ENCODE results near the gene HEPHL1.
"Not testable (repeated sequence)": the region's sequence is repeated elsewhere in the genome, so short reads cannot be mapped to it uniquely, and the experiment has no call there.

HEPHL1 gene

GRCh38 chr11:94089341-94089740 lies 68.2 kb downstream of the HEPHL1 start:
- no peak for DNase-seq

- no peak for DNase-seq
Measured at GRCh38 chr11:94090401-94090800, 69.2 kb downstream of the HEPHL1 start.

GRCh38 chr11:94091091-94091490 lies 69.9 kb downstream of the HEPHL1 start:
- DNase-seq, result no peak

GRCh38 chr11:94100253-94100652 lies 79.1 kb downstream of the HEPHL1 start:
- no peak for DNase-seq

GRCh38 chr11:94103471-94103870 lies 82.3 kb downstream of the HEPHL1 start:
- no peak for DNase-seq

GRCh38 chr11:94104734-94105133 lies 83.6 kb downstream of the HEPHL1 start:
- DNase-seq, result no peak

- DNase-seq, result no peak
Measured at GRCh38 chr11:94106716-94107115, 85.6 kb downstream of the HEPHL1 start.

GRCh38 chr11:94107363-94107762 lies 86.2 kb downstream of the HEPHL1 start:
- DNase-seq, result no peak

- DNase-seq, result no peak
Measured at GRCh38 chr11:94111241-94111640, 90.1 kb downstream of the HEPHL1 start.

- DNase-seq, result no peak
Measured at GRCh38 chr11:94111660-94112059, 90.5 kb downstream of the HEPHL1 start.

- no peak for DNase-seq
Measured at GRCh38 chr11:94112206-94112953, 91.2 kb downstream of the HEPHL1 start.

- no peak for DNase-seq
Measured at GRCh38 chr11:94117197-94117574, 96.0 kb downstream of the HEPHL1 start.

GRCh38 chr11:94117871-94118270 lies 96.7 kb downstream of the HEPHL1 start:
- no peak for DNase-seq

GRCh38 chr11:94119676-94120075 lies 98.5 kb downstream of the HEPHL1 start:
- DNase-seq, result not testable (repeated sequence)

- DNase-seq, result not testable (repeated sequence)
Measured at GRCh38 chr11:94120516-94120915, 99.4 kb downstream of the HEPHL1 start.

- no peak for DNase-seq
Measured at GRCh38 chr11:94120946-94121345, 99.8 kb downstream of the HEPHL1 start.

- no peak for DNase-seq
Measured at GRCh38 chr11:94125407-94126115, 104.4 kb downstream of the HEPHL1 start.

- DNase-seq, result no peak
Measured at GRCh38 chr11:94127638-94128037, 106.5 kb downstream of the HEPHL1 start.

GRCh38 chr11:94128291-94128745 lies 107.2 kb downstream of the HEPHL1 start:
- DNase-seq, result peak; percentile 75

- DNase-seq, result peak; percentile 88
Measured at GRCh38 chr11:94128746-94129511, 107.8 kb downstream of the HEPHL1 start, which contains the start of gene PANX1. Gene PANX1, plus strand, starts transcription at chr11:94128841. Its CDS starts 472 bp downstream, at chr11:94129313.

GRCh38 chr11:94129512-94130297 lies 108.6 kb downstream of the HEPHL1 start:
- DNase-seq, result no peak

GRCh38 chr11:94130298-94131046 lies 109.3 kb downstream of the HEPHL1 start:
- DNase-seq, result no peak
